H9 (cell line): ENCODE data around the gene ARMC12. TPM values are rescaled to one million over a fixed set of nuclear protein-coding genes. Genes with fewer than 3 reads are reported as not detected.

ENCODE experiments used
- DNase-seq: peaks from one replicate; pipeline ENCODE4 v3.0.0-alpha.2; 2017
- H2AFZ ChIP-seq: one replicate; pipeline ENCODE4 v1.6.1; 2013; ENCODE audit warnings: mild to moderate bottlenecking, low read length, control low read depth, moderate library complexity
- H2AK5ac ChIP-seq: 2 replicates; pipeline ENCODE4 v1.6.1; 2013; ENCODE audit warnings: low read length, control low read depth, mixed read lengths; ENCODE audit not compliant: insufficient read length
- H2BK120ac ChIP-seq: one replicate; pipeline ENCODE4 v1.6.1; 2013; ENCODE audit warnings: low read depth, mild to moderate bottlenecking, low read length, control low read depth, inconsistent platforms; ENCODE audit not compliant: poor library complexity, severe bottlenecking
- H2BK12ac ChIP-seq: 2 replicates; pipeline ENCODE4 v1.6.1; 2013; ENCODE audit warnings: low read length, control low read depth, mixed read lengths, low read depth; ENCODE audit not compliant: insufficient read length
- H2BK15ac ChIP-seq: 2 replicates; pipeline ENCODE4 v1.6.1; 2013; ENCODE audit warnings: low read depth, low read length, control low read depth
- H2BK20ac ChIP-seq: one replicate; pipeline ENCODE4 v1.6.1; 2013; ENCODE audit warnings: low read depth, mild to moderate bottlenecking, low read length, control low read depth, inconsistent platforms; ENCODE audit not compliant: poor library complexity, severe bottlenecking
- H2BK5ac ChIP-seq: 2 replicates; pipeline ENCODE4 v1.6.1; 2013; ENCODE audit warnings: low read length, control low read depth, mixed read lengths; ENCODE audit not compliant: insufficient read length
- H3K14ac ChIP-seq: 2 replicates; pipeline ENCODE4 v1.6.1; 2013; ENCODE audit warnings: low read length, control low read depth; ENCODE audit not compliant: insufficient read depth
- H3K18ac ChIP-seq: 2 replicates; pipeline ENCODE4 v1.6.1; 2013; ENCODE audit warnings: low read depth, mild to moderate bottlenecking, mixed read lengths, low read length, control low read depth; ENCODE audit not compliant: insufficient read length
- H3K23ac ChIP-seq: 2 replicates; pipeline ENCODE4 v1.6.1; 2013; ENCODE audit warnings: low read length, control low read depth, mixed read lengths, low read depth; ENCODE audit not compliant: insufficient read length
- H3K23me2 ChIP-seq: 2 replicates; pipeline ENCODE4 v1.6.1; 2013; ENCODE audit warnings: low read depth, mild to moderate bottlenecking, mixed read lengths, low read length, control low read depth; ENCODE audit not compliant: insufficient read length, poor library complexity, severe bottlenecking
- H3K27ac ChIP-seq: 2 replicates; pipeline ENCODE4 v1.5.1; 2013; ENCODE audit warnings: low read length, control low read depth, mixed read lengths, low read depth; ENCODE audit not compliant: insufficient read length
- H3K27me3 ChIP-seq: 2 replicates; pipeline ENCODE4 v1.6.1; 2013; ENCODE audit warnings: low read length, control low read depth, inconsistent platforms; ENCODE audit not compliant: insufficient read depth
- H3K4ac ChIP-seq: 2 replicates; pipeline ENCODE4 v1.6.1; 2013; ENCODE audit warnings: low read depth, mild to moderate bottlenecking, control low read depth, inconsistent platforms, low read length, moderate library complexity
- H3K4me1 ChIP-seq: 2 replicates; pipeline ENCODE4 v1.6.1; 2013; ENCODE audit warnings: low read length, control low read depth, inconsistent platforms; ENCODE audit not compliant: insufficient read depth
- H3K4me2 ChIP-seq: 2 replicates; pipeline ENCODE4 v1.6.1; 2013; ENCODE audit warnings: low read length, control low read depth, mixed read lengths; ENCODE audit not compliant: insufficient read length, insufficient read depth
- H3K56ac ChIP-seq: 2 replicates; pipeline ENCODE4 v1.6.1; 2013; ENCODE audit warnings: low read depth, mild to moderate bottlenecking, mixed read lengths, low read length, control low read depth; ENCODE audit not compliant: insufficient read length
- H3K79me1 ChIP-seq: 2 replicates; pipeline ENCODE4 v1.6.1; 2013; ENCODE audit warnings: low read depth, mild to moderate bottlenecking, moderate library complexity, low read length, control low read depth, inconsistent platforms; ENCODE audit not compliant: insufficient read depth, poor library complexity, severe bottlenecking
- H3K79me2 ChIP-seq: 2 replicates; pipeline ENCODE4 v1.6.1; 2013; ENCODE audit warnings: low read length, control low read depth, inconsistent platforms; ENCODE audit not compliant: insufficient read depth
- H3K9ac ChIP-seq: 2 replicates; pipeline ENCODE4 v1.6.1; 2013; ENCODE audit warnings: low read length, control low read depth, mixed read lengths; ENCODE audit not compliant: insufficient read length; ENCODE audit errors: extremely low read depth
- H3K9me3 ChIP-seq: one replicate; pipeline ENCODE4 v1.6.1; 2013; ENCODE audit warnings: low read depth, low read length, inconsistent platforms; ENCODE audit not compliant: control insufficient read depth
- H3T11ph ChIP-seq: one replicate; pipeline ENCODE4 v1.6.1; 2013; ENCODE audit warnings: mild to moderate bottlenecking, low read length, control low read depth, inconsistent platforms
- H4K20me1 ChIP-seq: one replicate; pipeline ENCODE4 v1.6.1; 2013; ENCODE audit not compliant: control insufficient read depth, insufficient read length, insufficient read depth
- H4K5ac ChIP-seq: 2 replicates; pipeline ENCODE4 v1.6.1; 2013; ENCODE audit warnings: low read depth, mild to moderate bottlenecking, mixed read lengths, low read length, control low read depth; ENCODE audit not compliant: insufficient read length
- H4K8ac ChIP-seq: replicated peaks from 2 replicates; pipeline ENCODE4 v1.6.1; 2013; ENCODE audit warnings: low read length, control low read depth, mixed read lengths, low read depth; ENCODE audit not compliant: insufficient read length
- H4K91ac ChIP-seq: 2 replicates; pipeline ENCODE4 v1.6.1; 2013; ENCODE audit warnings: low read depth, mild to moderate bottlenecking, moderate library complexity, mixed read lengths, low read length, control low read depth; ENCODE audit not compliant: insufficient read length
- H3K27ac Mint-ChIP-seq, 3 experiments: 2 replicates in 2 of 3; 3 replicates in 1 of 3; pipeline ENCODE4 v1.8.0; 2020 to 2021; ENCODE audit warnings: mixed read lengths in 3 of 3, mild to moderate bottlenecking in 1 of 3, moderate library complexity in 1 of 3
- H3K27me3 Mint-ChIP-seq: 2 replicates; pipeline ENCODE4 v1.8.0; 2021; ENCODE audit warnings: low read depth, mild to moderate bottlenecking, moderate library complexity, mixed read lengths
- H3K36me3 Mint-ChIP-seq, 3 experiments: 2 replicates in 2 of 3; 3 replicates in 1 of 3; pipeline ENCODE4 v1.8.0; 2020 to 2021; ENCODE audit warnings: low read depth in 3 of 3, mixed read lengths in 3 of 3; ENCODE audit not compliant: insufficient read depth in 1 of 3
- H3K4me1 Mint-ChIP-seq, 2 experiments: 2 replicates each; pipeline ENCODE4 v1.8.0; 2020; ENCODE audit warnings: mixed read lengths in 2 of 2
- H3K4me3 Mint-ChIP-seq, 2 experiments: 2 replicates in 1 of 2; 3 replicates in 1 of 2; pipeline ENCODE4 v1.8.0; 2020 to 2021; ENCODE audit warnings: mild to moderate bottlenecking in 2 of 2, mixed read lengths in 2 of 2, moderate library complexity in 1 of 2
- H3K9me3 Mint-ChIP-seq, 2 experiments: 2 replicates in 1 of 2; 3 replicates in 1 of 2; pipeline ENCODE4 v1.8.0; 2020; ENCODE audit warnings: mild to moderate bottlenecking in 2 of 2, mixed read lengths in 2 of 2, moderate library complexity in 1 of 2
- CTCF ChIP-seq: fragments of 200-600 bp; sonication (generic); conservative IDR thresholded peaks from 3 replicates; pipeline ENCODE4 v1.8.0; 2021; ENCODE audit warnings: antibody characterized with exemption, mild to moderate bottlenecking
- whole genome bisulfite sequencing: extraction: QIAGEN DNeasy Blood & Tissue Kit; methylation state at CpG from one replicate; pipeline ENCODE4 v1.1.7; 2013; ENCODE audit warnings: missing lambda C conversion rate, low lambda C conversion rate, mixed read lengths; ENCODE audit not compliant: insufficient read length; ENCODE audit errors: extremely low coverage; 5-methylcytosine and 5-hydroxymethylcytosine counted together
- total RNA-seq: library from RNA; stranded (reverse); gene quantifications from 2 replicates; pipeline ENCODE4 v1.2.1, GENCODE V29; 2021

The ARMC12 gene
- total RNA-seq, 1 experiment from 2014 or later = 1.7 TPM

DNA sequence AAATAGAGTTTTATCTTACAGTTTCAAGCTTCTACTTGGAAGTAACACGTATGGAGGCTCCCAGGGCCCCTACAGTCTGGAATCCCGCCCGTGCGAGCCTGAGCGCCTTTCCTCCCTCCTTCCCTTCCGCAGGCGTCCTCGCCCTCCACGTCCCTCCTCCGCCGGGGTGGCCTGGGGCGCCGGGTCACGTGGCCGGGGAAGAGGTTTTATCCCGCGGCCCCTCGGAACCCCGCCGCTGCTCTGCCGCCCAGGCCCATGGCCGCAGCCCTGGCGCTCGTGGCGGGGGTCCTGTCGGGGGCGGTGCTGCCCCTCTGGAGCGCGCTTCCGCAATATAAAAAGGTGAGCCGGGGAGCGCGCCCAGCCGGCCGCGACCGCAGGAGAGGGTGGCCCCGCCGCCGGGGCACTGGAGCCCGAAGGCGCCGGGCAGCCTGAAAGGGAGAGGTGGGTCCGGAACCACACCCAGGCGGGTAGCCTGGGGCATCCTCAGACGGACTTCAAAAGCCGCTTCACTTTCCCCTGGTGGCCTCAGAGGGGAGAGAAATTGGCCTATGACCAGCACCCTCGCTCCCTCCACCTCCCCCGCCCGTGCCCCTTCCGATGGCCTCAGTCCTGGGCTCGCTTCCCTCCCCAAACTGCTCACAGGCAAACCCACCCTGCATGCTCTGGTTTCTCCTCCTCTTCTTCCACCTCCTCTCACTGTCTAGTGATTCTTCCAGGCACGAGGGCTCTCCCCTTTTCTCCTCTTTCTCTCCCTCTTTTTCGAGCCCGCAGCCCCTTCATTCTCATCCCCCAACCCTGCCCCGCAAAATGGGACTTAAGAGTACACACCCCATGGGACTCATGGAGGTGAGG is 39.8 kb downstream of the ARMC12 start, which contains the start of gene CLPSL2:
CLPSL2 (plus strand) TSS at position 235 of the 852 bp plus-strand sequence; CDS start at position 256, 21 bp downstream.
- H2BK20ac ChIP-seq = no peak within 1 kb of the TSS
- no peak within 1 kb of the TSS for H2BK5ac ChIP-seq
- no peak within 1 kb of the TSS for H4K91ac ChIP-seq
- H3K27me3 Mint-ChIP-seq = peaks cover 23% of the 10 kb centered on the region
- no peak within 1 kb of the TSS for H3K4ac ChIP-seq
- no peaks in the 10 kb centered on the region for H4K20me1 ChIP-seq
- DNase-seq = peak; percentile 67
- H3K27ac ChIP-seq = no peak within 1 kb of the TSS
- no peak within 1 kb of the TSS for H3T11ph ChIP-seq
- H3K9me3 Mint-ChIP-seq = no peaks in the 10 kb centered on the region
- peak; percentile 37; the same call in 2 of the 3 replicates for TF ChIP-seq CTCF
- H3K14ac ChIP-seq = peak within 1 kb of the TSS; percentile 62; the same call in 1 of the 2 replicates
- H3K4me2 ChIP-seq = peak within 1 kb of the TSS; percentile 61
- H3K23me2 ChIP-seq = peaks cover 3% of the 10 kb centered on the region
- H4K8ac ChIP-seq = no peak within 1 kb of the TSS
- H3K36me3 Mint-ChIP-seq = no peaks in the 10 kb centered on the region; a peak in 1 of 7 replicates
- H2AFZ ChIP-seq = no peak within 1 kb of the TSS
- no peak within 1 kb of the TSS for H2BK12ac ChIP-seq
- no peaks in the 10 kb centered on the region for H3K79me2 ChIP-seq
- no peaks in the 10 kb centered on the region for H3K79me1 ChIP-seq
- H4K5ac ChIP-seq = no peak within 1 kb of the TSS
- WGBS = no CpG with 5 or more reads among the region's 56 CpGs
- H3K23ac ChIP-seq = no peak within 1 kb of the TSS
- H2AK5ac ChIP-seq = no peak within 1 kb of the TSS
- no peaks in the 10 kb centered on the region for H3K4me1 ChIP-seq
- H3K27me3 ChIP-seq = no peaks in the 10 kb centered on the region
- no peak within 1 kb of the TSS for H3K18ac ChIP-seq
- no peak within 1 kb of the TSS for H3K9ac ChIP-seq
- H3K27ac Mint-ChIP-seq = no peak within 1 kb of the TSS
- no peak within 1 kb of the TSS for H2BK15ac ChIP-seq
- peak within 1 kb of the TSS; percentile 74 to 83 for H3K4me3 Mint-ChIP-seq
- no peaks in the 10 kb centered on the region for H3K9me3 ChIP-seq
- no peak within 1 kb of the TSS for H3K56ac ChIP-seq
- H2BK120ac ChIP-seq = no peak within 1 kb of the TSS
- peaks cover 16 to 19% of the 10 kb centered on the region in 2 experiments for H3K4me1 Mint-ChIP-seq
